Superior temporal gyrus (tissue), 1 donor: Measurements from ENCODE around the gene SLC6A17.

Experiments
- DNase-seq: peaks from one replicate; pipeline ENCODE4 v3.0.0-alpha.2; 2016; ENCODE audit errors: extremely low spot score

The SLC6A17 gene

DNA sequence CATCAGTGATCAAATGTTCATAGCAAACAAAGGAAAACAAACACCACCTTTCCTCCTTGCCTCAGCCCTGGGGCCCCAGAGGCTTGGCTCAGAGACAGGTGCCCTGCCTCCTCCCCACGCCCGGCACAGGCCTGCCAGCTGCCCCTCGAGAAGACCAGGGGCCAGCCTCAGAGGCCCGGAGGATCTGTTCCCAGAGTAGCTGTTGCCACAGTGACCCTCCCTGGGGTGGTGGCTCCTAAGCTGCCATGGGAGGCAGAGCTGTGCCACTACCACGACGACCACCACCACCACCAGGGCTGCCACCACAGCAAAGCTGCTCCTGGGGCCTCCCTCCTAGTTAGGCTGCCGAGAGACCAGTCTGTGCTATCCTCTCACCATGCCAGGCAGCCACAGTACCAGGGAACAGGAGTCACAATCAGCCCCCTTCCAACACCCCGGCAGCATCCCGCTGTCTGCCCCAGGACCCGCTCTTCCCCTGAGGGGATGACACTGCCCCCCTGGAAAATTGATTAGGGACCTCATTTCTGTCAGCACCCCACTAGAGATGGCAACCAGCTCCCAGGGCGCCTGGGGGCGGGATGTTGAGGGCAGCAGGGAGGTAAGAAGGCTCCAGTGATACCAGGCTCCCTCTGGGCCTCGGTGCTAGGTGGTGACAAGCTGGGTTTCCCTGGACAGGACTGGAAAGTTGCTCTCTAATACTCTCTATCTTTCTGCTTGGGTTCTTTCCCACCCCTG lies 90.3 kb downstream of the SLC6A17 start:
- DNase-seq, result no peak

DNA sequence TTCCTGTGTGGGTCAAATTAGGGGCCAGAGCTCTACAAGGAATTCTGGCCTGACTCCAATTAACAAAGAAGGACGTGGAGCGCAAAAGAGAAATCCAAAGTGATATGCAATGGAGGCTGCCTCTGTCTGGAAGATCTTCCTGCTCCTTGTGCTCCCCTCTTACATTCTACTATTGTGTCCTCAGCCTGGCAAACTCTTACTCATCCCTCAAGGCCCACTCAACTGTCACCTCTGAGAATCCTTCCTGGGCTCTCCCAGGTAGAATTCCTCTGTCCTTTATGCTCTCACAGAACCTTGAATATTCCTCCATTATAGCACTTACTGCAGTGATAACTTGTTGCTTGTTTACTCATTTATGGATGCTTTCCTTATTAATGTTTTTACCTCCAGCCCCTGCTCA lies 91.2 kb downstream of the SLC6A17 start:
- no peak for DNase-seq

DNA sequence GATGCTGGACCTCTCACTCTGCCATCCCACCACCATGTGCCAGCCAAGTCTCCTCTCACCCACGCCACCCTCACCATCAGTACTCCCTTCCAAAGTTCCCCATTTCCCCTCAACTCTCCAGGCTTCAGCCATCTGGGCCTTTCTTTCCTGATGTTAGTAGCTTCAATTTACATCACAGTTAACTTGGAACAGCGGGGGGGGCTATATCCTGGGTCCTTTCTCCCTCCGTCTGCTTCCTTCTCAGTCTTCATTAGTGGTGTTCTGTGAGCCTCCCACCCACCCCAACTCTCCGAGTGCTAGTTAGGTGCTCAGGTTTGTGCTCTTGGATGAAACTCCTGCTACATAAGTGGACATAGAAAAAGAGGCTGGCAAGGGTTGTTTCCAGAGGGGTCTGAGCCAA lies 91.8 kb downstream of the SLC6A17 start:
- DNase-seq, result no peak

DNA sequence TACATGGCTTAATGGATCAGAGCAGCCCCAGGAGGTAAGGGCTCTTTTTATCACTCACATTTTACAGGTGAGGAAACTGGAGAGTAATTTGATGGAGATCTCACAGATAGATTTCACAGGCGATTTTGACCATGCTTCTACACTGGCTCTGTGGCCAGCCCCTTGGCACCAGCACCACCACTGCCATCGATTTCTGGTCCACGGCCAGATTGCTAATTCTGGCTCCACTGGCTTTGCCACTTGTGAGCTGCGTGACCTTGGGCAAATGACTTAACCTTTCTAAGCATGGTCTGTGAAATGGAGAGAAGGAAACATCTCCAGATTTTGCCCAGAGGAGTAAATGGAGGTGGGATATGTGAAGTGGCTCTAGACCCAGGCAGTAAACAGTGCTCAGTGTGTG lies 92.4 kb downstream of the SLC6A17 start:
- DNase-seq, result no peak

DNA sequence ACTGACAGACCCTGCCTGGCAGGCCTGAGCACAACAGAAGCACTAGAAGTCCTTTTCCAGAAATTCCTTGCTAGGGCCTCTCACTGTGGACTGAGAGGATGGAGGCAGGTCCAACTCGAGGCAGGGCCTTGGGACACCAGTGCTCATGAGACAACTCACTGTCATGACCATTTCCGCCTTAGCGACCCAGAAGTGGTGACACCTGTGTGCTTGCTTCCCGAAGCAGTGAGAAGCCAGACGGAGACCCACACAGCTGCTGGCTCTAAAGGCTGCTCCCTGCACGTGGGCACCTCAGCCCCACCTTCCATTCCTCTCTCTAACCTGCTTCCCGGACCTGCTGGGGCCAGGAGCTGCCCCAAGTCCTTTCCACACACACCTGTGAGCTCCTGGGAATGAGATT lies 92.9 kb downstream of the SLC6A17 start:
- no peak for DNase-seq

DNA sequence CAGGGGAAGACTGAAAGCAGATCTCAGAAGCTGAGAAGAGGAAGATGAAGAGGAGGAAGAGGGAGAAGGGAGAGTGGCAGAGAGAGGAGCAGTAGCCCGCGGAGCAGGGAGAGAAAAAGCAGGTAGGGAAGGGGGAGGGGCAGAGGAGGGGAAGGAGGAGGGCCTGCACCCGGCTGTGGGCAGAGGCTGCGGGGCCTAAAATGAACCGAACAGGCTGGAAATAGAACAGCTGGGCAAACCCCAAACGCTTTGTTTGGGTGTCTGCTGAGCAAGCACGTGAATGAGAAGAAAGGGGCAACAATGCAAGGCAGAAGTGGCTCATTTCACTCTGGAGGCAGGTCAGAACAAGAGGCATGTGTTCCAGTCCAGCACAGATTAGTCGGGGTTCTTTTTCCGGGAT lies 93.3 kb downstream of the SLC6A17 start:
- DNase-seq, result no peak

DNA sequence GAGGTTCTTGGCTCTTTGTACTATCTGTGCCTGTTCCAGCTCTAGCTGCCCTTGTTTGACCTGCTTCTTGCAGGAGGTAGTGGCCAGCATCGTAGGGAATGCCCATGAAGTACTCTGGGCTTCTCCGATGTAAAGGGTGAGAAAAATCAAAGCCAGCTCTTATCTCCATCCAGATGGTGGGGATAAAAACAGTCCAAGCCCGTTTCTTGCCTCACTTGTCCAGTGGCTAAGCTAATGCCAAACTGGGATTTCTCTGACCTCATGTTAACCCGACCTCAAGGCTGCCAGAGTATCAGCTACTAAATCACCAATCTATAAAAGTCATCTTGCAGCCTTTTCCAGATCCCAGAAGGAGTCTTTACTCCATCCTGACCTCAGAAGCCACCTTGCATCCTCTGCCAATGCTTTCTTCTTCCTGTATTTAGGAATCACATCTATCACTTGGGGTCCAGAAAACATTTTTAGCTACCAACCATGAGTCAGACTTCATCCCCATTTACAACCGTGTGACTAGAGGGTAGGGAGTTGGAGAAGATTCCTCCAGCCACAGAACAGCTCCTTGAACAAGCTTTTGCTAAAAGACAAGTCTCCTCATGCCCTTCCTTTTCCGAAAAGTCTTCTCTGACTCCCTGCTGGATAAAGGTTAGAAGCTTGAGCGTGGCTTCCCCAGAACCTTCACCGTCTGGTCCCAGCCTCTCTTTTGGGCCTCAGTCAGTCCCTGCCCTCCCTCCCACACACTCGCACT lies 95.8 kb downstream of the SLC6A17 start:
- DNase-seq, result no peak

DNA sequence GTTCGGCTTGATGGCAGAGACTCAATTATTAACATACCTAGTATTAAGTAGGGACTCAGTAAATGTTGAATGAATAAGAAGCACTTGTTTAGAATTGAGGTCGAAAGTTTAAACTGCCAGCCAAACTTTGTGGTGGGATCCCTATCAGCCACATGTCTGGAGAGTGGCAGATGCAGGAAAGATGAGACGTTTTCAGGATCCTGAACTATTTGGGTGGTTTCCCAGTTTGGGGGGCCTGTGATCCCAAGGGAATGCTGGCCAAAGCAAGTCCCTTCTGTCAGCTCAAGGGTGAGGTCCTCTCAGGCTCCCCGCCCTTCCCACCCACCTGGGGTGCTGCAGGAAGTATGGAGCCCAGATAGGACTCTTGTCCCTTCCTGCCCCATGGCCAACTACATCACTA lies 98.5 kb downstream of the SLC6A17 start:
- DNase-seq, result no peak

DNA sequence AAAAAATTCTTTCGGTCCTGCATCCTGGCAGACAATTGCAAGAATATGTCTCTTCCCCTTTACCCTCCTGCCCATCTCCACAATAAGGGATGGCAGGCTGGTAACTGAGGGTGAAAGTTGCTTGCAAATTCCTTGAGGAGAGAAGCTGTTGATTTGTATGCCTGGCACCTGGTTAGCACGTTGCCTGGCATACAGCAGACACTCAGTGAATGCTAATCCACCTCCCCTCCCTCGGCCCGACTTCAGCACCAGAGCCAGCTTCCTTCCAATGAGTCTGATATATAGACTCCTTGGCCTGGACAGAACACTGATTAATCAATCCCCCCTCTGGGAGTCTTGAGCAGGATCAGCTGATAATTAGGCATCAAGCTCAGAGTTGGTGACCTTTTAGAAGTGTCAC lies 99.0 kb downstream of the SLC6A17 start:
- no peak for DNase-seq

DNA sequence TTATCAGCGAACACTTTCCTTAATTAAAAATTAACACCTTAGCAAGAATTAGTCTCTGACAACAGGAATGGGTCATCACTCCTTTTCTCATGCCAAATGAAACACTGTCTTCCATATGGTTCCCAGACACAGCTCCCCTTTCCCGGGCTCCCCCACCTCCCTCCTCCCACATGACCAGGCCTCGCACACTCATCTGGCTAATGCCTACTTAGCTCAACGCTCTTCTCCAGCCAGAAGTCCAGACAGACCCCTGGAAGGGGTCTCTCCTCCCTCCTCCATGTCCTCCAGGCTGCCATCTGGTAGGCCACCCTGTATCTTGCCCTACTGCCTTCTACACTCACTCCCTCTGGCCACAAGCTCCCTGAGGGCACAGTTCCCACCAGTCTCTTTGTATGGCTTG lies 99.7 kb downstream of the SLC6A17 start:
- DNase-seq, result no peak

DNA sequence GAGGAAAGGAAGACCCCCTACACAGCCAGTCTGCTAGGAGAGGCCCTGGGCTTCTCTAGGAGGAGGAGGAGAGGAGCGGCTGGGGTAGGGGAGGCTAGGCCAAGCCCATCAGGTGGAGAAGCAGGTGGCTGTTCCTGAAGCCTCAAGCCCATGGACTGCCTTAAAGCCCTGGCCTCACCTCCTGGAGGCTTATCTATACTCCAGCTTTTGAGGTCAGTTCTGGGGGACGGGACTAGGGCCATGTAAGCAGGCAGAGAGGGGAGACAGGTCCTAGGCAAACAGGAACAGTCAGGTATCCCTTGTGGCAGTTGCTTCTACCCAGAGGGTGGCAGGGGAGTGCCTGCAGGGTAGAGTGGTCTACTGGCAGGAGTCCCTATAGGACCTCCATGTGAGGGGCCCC lies 100.5 kb downstream of the SLC6A17 start:
- DNase-seq, result no peak
